Type B pancreatic cell (in vitro differentiated cells): ENCODE results near the gene WDFY4. TPM values are rescaled to one million over a fixed set of nuclear protein-coding genes. Genes with fewer than 3 reads are reported as not detected.

Experiments used
- DNase-seq: peaks from one replicate; pipeline ENCODE4 v3.0.0; 2021; ENCODE audit warnings: mixed read lengths; ENCODE audit not compliant: unreplicated experiment; ENCODE audit errors: extremely low spot score
- H3K27ac Mint-ChIP-seq: 2 replicates; pipeline ENCODE4 v1.8.0; 2021; ENCODE audit warnings: mild to moderate bottlenecking, mixed read lengths
- H3K27me3 Mint-ChIP-seq: 2 replicates; pipeline ENCODE4 v1.8.0; 2021; ENCODE audit warnings: mixed read lengths
- H3K36me3 Mint-ChIP-seq: 2 replicates; pipeline ENCODE4 v1.8.0; 2021; ENCODE audit warnings: mixed read lengths
- H3K4me1 Mint-ChIP-seq: one replicate; pipeline ENCODE4 v1.8.0; 2021; ENCODE audit warnings: mixed read lengths; ENCODE audit not compliant: unreplicated experiment
- H3K4me3 Mint-ChIP-seq: 2 replicates; pipeline ENCODE4 v1.8.0; 2021; ENCODE audit warnings: mild to moderate bottlenecking, mixed read lengths
- H3K9me3 Mint-ChIP-seq: 2 replicates; pipeline ENCODE4 v1.8.0; 2021; ENCODE audit warnings: mixed read lengths
- total RNA-seq: library from RNA; stranded (reverse); gene quantifications from 2 replicates; pipeline ENCODE4 v1.2.1, GENCODE V29; 2021; ENCODE audit warnings: low replicate concordance
- TF ChIP-seq, protein P1 (sequence below): fragments of 200-600 bp; sonication (generic); conservative IDR thresholded peaks from 2 replicates; pipeline ENCODE4 v1.5.0; 2021; ENCODE audit warnings: antibody characterized with exemption, mild to moderate bottlenecking

The WDFY4 gene
- total RNA-seq, 1 donor from 2014 or later, result 0.05 TPM

DNA sequence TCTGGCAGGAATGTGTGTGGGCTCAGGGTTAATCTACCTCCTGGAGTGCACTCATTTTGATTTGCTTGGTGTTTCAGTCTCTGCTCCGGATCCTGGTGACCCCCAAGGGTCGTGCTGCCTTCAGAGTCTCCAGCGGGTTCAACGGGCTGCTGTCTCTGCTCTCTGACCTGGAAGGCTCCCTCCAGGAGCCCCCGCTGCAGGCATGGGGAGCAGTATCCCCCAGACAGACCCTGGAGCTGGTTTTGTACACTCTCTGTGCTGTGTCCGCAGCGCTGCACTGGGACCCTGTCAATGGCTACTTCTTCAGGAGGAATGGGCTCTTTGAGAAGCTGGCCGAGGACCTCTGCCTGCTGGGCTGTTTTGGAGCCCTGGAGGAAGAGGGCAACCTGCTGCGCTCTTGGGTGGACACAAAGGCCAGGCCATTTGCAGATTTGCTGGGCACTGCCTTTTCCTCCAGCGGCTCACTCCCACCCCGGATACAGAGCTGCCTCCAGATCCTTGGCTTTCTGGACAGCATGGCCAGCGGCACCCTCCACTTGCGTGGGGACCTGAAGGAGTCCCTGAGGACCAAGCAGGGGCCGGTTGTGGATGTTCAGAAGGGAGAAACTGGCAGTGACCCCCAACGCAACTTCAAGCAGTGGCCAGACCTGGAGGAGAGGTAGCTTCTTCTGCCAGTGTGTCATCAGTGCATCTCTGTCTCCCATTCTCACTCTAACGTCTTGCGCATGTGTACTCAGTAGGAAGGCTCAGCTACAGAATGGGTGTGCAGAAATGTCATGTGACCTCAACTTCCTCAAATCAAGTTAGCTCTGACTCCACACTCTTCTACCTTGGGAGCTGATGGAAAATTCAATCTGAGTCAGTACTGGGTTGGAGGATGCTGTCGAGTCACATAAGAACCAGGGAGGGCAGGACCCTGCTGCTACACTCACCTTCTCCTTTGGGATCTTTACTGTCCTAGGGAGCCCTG is 58.5 kb downstream of the WDFY4 start:
- Mint-ChIP-seq H3K4me1 (peaks cover 3% of the 10 kb centered on the region), H3K27ac (no peak overlapping the region), H3K27me3 (peaks cover 6% of the 10 kb centered on the region), H3K9me3 (no peaks in the 10 kb centered on the region), H3K36me3 (no peaks in the 10 kb centered on the region), H3K4me3 (no peak overlapping the region)
- no peak for DNase-seq
- TF ChIP-seq, protein P1, sequence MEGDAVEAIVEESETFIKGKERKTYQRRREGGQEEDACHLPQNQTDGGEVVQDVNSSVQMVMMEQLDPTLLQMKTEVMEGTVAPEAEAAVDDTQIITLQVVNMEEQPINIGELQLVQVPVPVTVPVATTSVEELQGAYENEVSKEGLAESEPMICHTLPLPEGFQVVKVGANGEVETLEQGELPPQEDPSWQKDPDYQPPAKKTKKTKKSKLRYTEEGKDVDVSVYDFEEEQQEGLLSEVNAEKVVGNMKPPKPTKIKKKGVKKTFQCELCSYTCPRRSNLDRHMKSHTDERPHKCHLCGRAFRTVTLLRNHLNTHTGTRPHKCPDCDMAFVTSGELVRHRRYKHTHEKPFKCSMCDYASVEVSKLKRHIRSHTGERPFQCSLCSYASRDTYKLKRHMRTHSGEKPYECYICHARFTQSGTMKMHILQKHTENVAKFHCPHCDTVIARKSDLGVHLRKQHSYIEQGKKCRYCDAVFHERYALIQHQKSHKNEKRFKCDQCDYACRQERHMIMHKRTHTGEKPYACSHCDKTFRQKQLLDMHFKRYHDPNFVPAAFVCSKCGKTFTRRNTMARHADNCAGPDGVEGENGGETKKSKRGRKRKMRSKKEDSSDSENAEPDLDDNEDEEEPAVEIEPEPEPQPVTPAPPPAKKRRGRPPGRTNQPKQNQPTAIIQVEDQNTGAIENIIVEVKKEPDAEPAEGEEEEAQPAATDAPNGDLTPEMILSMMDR, result no peak

DNA sequence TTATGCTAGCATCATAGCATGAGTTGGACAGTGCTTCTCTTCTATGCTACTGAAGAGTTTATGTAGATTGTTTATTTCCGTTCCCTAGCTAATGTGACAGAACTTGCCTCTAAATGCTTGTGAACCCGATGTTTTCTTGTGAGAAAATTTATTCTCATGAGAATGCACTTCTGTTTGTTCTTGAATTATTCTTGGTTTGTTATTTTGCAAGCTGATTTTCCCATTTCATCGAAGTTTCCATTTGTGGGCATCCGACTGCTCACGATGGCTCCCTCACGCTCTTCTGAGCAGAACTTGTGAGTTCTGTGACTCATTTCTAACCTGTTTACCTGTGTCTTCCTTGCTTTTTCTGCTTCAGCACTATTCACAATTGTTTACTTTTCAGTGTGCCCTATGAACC is 59.9 kb downstream of the WDFY4 start:
- Mint-ChIP-seq H3K27me3 (peaks cover 6% of the 10 kb centered on the region), H3K4me3 (no peak overlapping the region), H3K9me3 (no peaks in the 10 kb centered on the region), H3K4me1 (peaks cover 3% of the 10 kb centered on the region), H3K36me3 (no peaks in the 10 kb centered on the region), H3K27ac (no peak overlapping the region)
- no peak for DNase-seq
- TF ChIP-seq, protein P1, result no peak

DNA sequence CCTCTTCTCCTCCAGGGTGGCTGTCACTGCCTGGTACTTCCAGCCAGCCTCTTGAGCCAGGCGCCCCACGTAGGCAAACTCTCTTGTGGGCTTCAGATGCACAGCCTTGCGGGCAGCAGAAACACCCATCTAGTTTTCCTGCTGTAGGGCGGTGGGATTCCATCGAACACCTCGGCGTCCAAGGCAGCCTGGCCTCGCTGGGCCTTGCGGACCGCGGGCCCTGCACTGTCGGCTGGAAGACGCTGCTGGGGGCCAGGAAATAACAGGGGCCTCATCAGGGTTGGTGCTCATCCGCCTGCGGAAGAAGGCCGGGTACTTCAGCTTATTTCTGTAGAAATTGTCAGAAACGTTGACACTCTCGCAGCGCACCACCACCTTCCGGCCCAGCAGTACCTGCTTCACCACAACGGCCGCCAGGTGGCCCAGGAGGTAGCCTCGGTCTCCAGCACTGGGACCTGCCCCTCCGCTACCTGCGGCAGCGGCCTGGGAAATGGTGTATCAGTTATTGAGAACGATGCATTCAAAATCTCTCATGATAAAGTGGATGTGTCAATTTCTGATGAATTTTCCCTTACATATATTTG is 61.1 kb downstream of the WDFY4 start:
- peak; percentile 65 for DNase-seq
- Mint-ChIP-seq H3K27me3 (peaks cover 6% of the 10 kb centered on the region), H3K4me1 (peaks cover 3% of the 10 kb centered on the region), H3K36me3 (no peaks in the 10 kb centered on the region), H3K27ac (no peak overlapping the region), H3K4me3 (no peak overlapping the region), H3K9me3 (no peaks in the 10 kb centered on the region)
- TF ChIP-seq, protein P1, result peak; percentile 31

DNA sequence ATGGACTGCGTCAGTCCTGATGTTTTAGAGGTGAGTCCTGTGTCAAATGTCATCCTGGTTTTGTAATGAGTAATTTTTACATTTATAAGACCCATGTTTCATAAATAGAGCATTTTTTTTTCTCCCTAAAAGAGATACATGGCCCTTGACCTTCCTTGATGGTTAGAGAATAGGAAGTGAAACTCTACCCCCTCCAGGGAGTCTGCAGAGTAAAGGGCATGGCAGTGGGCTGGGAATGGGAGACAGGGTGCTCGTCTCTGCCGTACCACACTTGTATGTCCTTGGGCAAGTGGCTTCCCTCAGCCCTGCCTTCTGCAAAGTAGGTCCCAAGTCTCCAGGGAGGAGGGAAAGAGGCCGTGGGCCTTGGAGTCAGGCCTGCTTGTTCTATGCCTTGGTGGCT is 63.9 kb downstream of the WDFY4 start:
- no peak overlapping the region for H3K27ac Mint-ChIP-seq
- H3K4me1 Mint-ChIP-seq, result no peaks in the 10 kb centered on the region
- peaks cover 3% of the 10 kb centered on the region for H3K27me3 Mint-ChIP-seq
- no peak overlapping the region for H3K4me3 Mint-ChIP-seq
- no peaks in the 10 kb centered on the region for H3K36me3 Mint-ChIP-seq
- TF ChIP-seq, protein P1, result no peak
- no peak for DNase-seq
- H3K9me3 Mint-ChIP-seq, result no peaks in the 10 kb centered on the region

DNA sequence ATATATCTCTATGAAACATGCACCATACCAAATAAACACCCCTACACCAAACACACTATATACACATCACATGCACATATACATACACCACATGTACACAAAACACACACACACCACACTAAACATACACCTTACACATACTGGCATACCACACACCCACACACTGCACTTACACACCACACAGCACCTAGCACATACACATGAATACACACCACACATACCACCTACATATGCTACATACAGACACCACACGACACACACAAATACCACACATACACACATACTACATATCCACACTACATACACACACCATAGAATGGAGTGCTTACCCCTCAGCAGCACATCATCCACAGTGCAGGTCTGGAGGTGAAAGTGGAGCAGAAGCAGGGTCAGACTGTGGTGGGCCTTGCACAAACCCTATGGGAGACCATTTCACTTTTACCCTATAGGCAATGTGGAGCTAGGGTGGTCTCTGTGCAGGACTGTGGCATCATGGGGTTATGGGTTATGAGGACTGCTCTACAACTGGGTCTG is 64.6 kb downstream of the WDFY4 start:
- no peaks in the 10 kb centered on the region for H3K27me3 Mint-ChIP-seq
- H3K4me1 Mint-ChIP-seq, result no peaks in the 10 kb centered on the region
- H3K9me3 Mint-ChIP-seq, result no peaks in the 10 kb centered on the region
- H3K4me3 Mint-ChIP-seq, result no peak overlapping the region
- no peaks in the 10 kb centered on the region for H3K36me3 Mint-ChIP-seq
- TF ChIP-seq, protein P1, result no peak
- no peak for DNase-seq
- no peak overlapping the region for H3K27ac Mint-ChIP-seq
